Adrenal gland (tissue), 12 donors: ENCODE measurements around the gene TINAGL1. TPM values are rescaled to one million over a fixed set of nuclear protein-coding genes. Genes with fewer than 3 reads are reported as not detected.

Source experiments
- DNase-seq, 7 donors: peaks; one replicate each; pipeline ENCODE4 v3.0.0-alpha.2; 2019 to 2020
- H3K27ac ChIP-seq, 5 donors: fragments of 200-600 bp; sonication (generic) in 4 of 5; 1 replicate in 3 of 5; 2 replicates in 2 of 5; pipeline versions ENCODE4 v1.5.1 to v1.8.0; 2016 to 2020; ENCODE audit warnings: mild to moderate bottlenecking in 1 of 5
- H3K27me3 ChIP-seq: fragments of 200-600 bp; 2 replicates; pipeline ENCODE4 v1.8.0; 2021
- H3K36me3 ChIP-seq, 2 donors: fragments of 200-600 bp; replicated peaks in 1 of 2; 1 replicate in 1 of 2; 2 replicates in 1 of 2; pipeline versions ENCODE4 v1.5.1 to v1.8.0; 2018 to 2022
- H3K4me1 ChIP-seq, 2 donors: fragments of 200-600 bp; replicated peaks in 1 of 2; 1 replicate in 1 of 2; 2 replicates in 1 of 2; pipeline versions ENCODE4 v1.5.1 to v1.8.0; 2018 to 2021
- H3K4me3 ChIP-seq, 4 donors: fragments of 200-600 bp; sonication (generic) in 3 of 4; one replicate each; pipeline ENCODE4 v1.5.1; 2016 to 2018
- H3K9me3 ChIP-seq, 3 donors: fragments of 200-600 bp; sonication (generic) in 1 of 3; replicated peaks in 1 of 3; 1 replicate in 2 of 3; 2 replicates in 1 of 3; pipeline versions ENCODE4 v1.5.1 to v1.8.0; 2016 to 2021
- CTCF ChIP-seq, 6 experiments: fragments of 450-650 bp in 4 of 6; fragments of 200-600 bp in 2 of 6; sonication (generic) in 1 of 6; IDR thresholded peaks; 1 replicate in 5 of 6; 2 replicates in 1 of 6; pipeline versions ENCODE4 v1.5.1 to v1.8.0; 2016 to 2021; ENCODE audit warnings: antibody characterized with exemption in 6 of 6, mild to moderate bottlenecking in 2 of 6, moderate library complexity in 1 of 6
- POLR2A ChIP-seq, 2 donors: fragments of 450-650 bp; IDR thresholded peaks; one replicate each; pipeline ENCODE4 v1.6.1; 2017; ENCODE audit warnings: antibody characterized with exemption in 2 of 2, mild to moderate bottlenecking in 2 of 2, moderate library complexity in 1 of 2
- WGBS, 4 donors: extraction: QIAGEN DNeasy Blood & Tissue Kit in 2 of 4; methylation state at CpG; one replicate each; pipeline versions ENCODE4 v1.1.5 to v1.1.7; 2013 to 2017; 5-methylcytosine and 5-hydroxymethylcytosine counted together
- intact Hi-C, 2 donors: fragments of 100-400 bp; cut with DNase I; formaldehyde crosslinking; loops; one replicate each; pipeline versions ENCODE4 v1.14.1 to v1.15.0; 2022 to 2023
- polyA plus RNA-seq, 3 donors: library from polyadenylated mRNA; stranded (reverse); fragments of 200-250 nt in 2 of 3; fragments of 350-450 nt in 1 of 3; fragmentation: Illumina TruSeq in 1 of 3; extraction: RNeasy Lipid Tissue Mini Kit (QIAGEN cat#74804) in 1 of 3; gene quantifications; one replicate each; pipeline ENCODE4 v1.2.3, GENCODE V29; 2013 to 2014
- total RNA-seq, 9 donors: library from RNA; depleted of rRNA in 4 of 9; stranded (reverse); fragments of >200 nt in 4 of 9; fragments of 120-200 nt in 1 of 9; fragmentation: NEBNext Ultra II Directional in 1 of 9; extraction: Animal tissue kit (Norgen Biotek cat#: 25700) in 1 of 9; gene quantifications; one replicate each; pipeline versions ENCODE4 v1.1.0 to v1.2.4, GENCODE V29; 2013 to 2023
- donor health status: healthy with polysubstance abuse.
- donor health status: Bipolar disorder and iron deficiency.
- donor health status: DM: yes; HTN: yes; CAD: no.
- donor health status: DM: no; HTN: no; CAD: no.
- donor health status: DM: no; HTN: no; CAD: no.
- donor health status: DM: yes; HTN: yes; CAD: no.

Gene TINAGL1
- total and polyA plus RNA-seq, 12 donors, result 22.7 to 294 (median 89.9) TPM

- intact Hi-C loops, result no loop called here
- Histone ChIP-seq H3K27ac (peak overlapping the region in 4 of 5 donors; percentile 65 to 83 (median 73)), H3K4me3 (no peak overlapping the region), H3K9me3 (no peaks in the 10 kb centered on the region), H3K27me3 (no peaks in the 10 kb centered on the region), H3K36me3 (no peaks in the 10 kb centered on the region), H3K4me1 (peaks cover 15 to 41% of the 10 kb centered on the region in 2 donors)
- 28 to 48% (median 32%) methylated on average over 9 to 10 of the region's 10 CpGs for WGBS, 4 donors
- DNase-seq, result peak in 2 of 7 donors; percentile 48 to 49
- no peak for TF ChIP-seq CTCF (IDR thresholded peaks at IDR 0.05)
These were observed 1.5 kb upstream of the TINAGL1 start for GRCh38 chr1:31574749-31575368.

- TF ChIP-seq POLR2A (IDR thresholded peaks at IDR 0.05) (no peak), CTCF (IDR thresholded peaks at IDR 0.05) (no peak)
- DNase-seq, result peak in 1 of 7 donors; percentile 52
- Histone ChIP-seq H3K36me3 (no peaks in the 10 kb centered on the region), H3K9me3 (no peaks in the 10 kb centered on the region), H3K4me3 (peak overlapping the region in 1 of 4 donors; percentile 40), H3K27ac (peak overlapping the region in 4 of 5 donors; percentile 65 to 83 (median 73)), H3K27me3 (no peaks in the 10 kb centered on the region), H3K4me1 (peaks cover 15 to 41% of the 10 kb centered on the region in 2 donors)
- WGBS, 4 donors, result 75 to 79% (median 76%) methylated on average over 5 to 11 of the region's 11 CpGs
- intact Hi-C loops, result no loop called here
These were observed 760 bp upstream of the TINAGL1 start for GRCh38 chr1:31575369-31576140.

- DNase-seq, result no peak
- Histone ChIP-seq H3K27me3 (no peaks in the 10 kb centered on the region), H3K4me3 (peak overlapping the region in 2 of 4 donors; percentile 5 to 40), H3K4me1 (peaks cover 15 to 33% of the 10 kb centered on the region in 2 donors), H3K27ac (peak overlapping the region in 4 of 5 donors; percentile 37 to 83 (median 66)), H3K9me3 (no peaks in the 10 kb centered on the region), H3K36me3 (no peaks in the 10 kb centered on the region)
- no peak for TF ChIP-seq POLR2A (IDR thresholded peaks at IDR 0.05)
- no peak for TF ChIP-seq CTCF (IDR thresholded peaks at IDR 0.05)
- intact Hi-C loops, result no loop called here
- 62 to 76% (median 73%) methylated on average over 3 to 27 of the region's 27 CpGs for WGBS, 4 donors
These were observed 584 bp downstream of the TINAGL1 start for GRCh38 chr1:31576743-31577455.
